GM18867 (cell line): ENCODE results near the gene CFAP53.
A peak's percentile ranks its signal among the peaks of the same experiment; 100 is the strongest.

Experiments
- ATAC-seq: cut with Tn5 transposase; IDR thresholded peaks from one replicate; pipeline ENCODE4 v1.9.1; 2021; ENCODE audit warnings: mild to moderate bottlenecking, moderate library complexity; ENCODE audit not compliant: unreplicated experiment

Gene CFAP53

GRCh38 chr18:50195689-50196088 is 70.6 kb downstream of the CFAP53 start:
- ATAC-seq: no peak

GRCh38 chr18:50194631-50195532 is 71.4 kb downstream of the CFAP53 start, which contains the start of gene MYO5B:
TSS of gene MYO5B (minus strand) at chr18:50195147. CDS start at chr18:50194793, 354 bp downstream.
- peak; percentile 82 for ATAC-seq

DNA sequence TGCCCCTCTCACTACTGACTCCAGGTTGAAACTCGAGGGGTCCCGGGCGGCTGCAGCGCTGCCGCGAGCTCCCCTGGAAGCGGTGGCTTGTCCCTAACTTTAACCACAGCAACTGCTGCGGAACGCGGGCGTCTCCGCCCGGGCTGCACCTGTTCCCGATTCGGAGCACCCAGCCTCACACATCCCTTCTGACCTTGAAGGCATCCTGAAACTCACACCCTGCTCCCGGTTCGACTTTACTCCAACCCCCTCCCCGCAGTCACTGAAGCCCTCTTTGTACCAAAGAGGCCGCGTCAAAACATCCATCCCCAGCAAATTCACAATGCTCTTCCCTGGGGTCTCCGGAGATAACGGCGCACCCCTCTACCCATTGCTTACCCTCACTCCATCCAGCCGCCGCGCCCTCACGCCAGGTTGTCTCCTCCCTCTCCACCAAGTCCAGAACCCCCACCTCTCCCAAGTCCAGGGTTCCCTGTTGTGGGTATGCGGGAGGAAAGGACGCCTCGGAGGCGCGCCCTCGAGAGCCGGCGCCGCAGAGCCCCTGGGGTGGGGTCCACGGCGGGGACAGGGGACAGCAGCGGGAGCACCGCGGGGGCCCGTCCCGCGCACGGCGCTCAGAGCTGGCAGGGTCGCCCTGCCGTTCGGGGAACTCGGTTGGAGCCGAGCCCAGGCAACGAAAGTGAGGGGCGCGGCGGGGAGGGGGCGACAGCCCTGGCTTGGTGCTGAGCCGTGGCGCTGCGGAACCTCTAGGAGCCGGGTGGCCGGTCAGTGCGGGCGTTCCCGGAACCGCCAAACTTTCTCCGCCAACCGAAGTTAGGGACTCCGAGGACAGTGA is 72.3 kb downstream of the CFAP53 start:
- no peak for ATAC-seq

DNA sequence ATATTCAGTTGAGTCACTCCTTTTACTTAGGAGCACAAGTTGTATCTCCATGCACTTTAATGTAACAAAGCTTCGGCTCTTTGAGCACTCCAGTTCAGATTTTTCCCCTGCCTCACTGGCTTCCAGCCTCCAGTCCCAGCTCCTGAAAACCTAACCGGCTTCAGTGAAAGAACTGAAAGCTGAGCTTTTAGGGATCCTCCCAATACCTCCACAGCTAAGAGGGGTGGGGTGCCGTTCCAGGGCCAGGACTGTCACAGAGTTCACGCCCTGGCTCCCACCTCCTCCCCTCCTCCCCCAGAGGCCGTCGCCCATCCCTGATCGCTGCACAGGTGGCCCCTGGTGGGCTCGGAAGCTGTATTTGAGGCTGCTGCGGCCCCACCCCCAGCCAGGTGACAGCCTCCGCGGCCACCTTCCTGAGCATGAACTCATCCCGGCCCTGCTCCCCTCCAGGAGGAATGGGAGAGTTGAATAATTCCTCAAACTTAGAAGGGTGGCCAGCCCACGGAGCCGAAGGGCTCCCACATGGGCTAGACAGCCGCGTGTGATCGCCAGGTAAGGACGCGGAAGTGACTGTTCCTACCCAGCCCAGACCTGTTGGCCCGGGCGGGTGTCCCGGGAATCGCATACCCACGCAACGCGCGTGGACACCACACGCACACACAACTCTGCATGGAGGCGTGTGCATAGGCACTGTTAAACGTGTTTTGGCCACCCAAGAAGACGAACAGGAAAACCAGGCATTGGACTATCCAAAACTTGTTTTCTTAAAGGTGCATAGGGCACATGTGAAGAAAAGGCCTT is 73.1 kb downstream of the CFAP53 start:
- ATAC-seq: no peak

DNA sequence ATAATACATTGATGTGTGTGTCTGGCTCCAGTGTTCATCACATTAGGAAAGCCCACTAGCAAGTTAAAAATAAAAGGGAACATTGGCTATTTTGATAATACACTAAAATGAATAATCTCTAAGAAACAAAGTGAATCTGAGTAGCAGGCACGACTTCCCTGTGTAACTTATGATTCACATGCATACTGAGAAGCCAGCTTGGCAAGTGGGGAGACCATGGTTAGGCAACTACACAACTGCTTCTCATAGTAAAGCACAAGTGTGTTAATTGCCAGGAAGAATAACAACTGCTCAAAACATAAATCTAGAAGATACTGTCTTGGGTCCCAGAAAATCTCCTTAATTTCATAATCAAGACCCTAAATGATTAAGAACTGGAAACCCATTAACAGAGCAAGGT is 75.4 kb downstream of the CFAP53 start:
- no peak for ATAC-seq

- no peak for ATAC-seq
Measured at GRCh38 chr18:50190236-50190635, 76.1 kb downstream of the CFAP53 start.

DNA sequence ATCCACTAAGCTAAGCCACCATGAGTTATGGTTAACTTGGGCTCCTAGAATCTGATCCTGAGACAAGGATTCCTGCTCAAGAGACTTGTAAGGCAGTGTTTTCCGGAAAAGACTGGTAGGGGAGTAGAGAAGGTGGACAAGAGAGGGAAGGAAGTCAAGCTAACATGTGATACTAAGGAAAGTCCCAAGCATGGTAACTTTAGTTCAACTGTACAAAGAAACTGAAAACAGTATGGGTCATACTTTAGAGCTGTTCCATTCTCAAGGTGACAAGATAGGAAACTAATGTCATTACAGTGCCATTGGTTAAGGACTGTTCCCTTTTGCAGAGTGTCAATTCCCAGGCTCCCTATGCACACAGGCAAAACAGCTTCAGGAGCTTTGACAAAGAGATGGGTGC is 77.1 kb downstream of the CFAP53 start:
- ATAC-seq: no peak

GRCh38 chr18:50188652-50189051 is 77.6 kb downstream of the CFAP53 start:
- no peak for ATAC-seq

- ATAC-seq: no peak
Measured at GRCh38 chr18:50187659-50188058, 78.6 kb downstream of the CFAP53 start.

GRCh38 chr18:50186385-50186784 is 79.9 kb downstream of the CFAP53 start:
- ATAC-seq: no peak

GRCh38 chr18:50183556-50183955 is 82.7 kb downstream of the CFAP53 start:
- no peak for ATAC-seq

DNA sequence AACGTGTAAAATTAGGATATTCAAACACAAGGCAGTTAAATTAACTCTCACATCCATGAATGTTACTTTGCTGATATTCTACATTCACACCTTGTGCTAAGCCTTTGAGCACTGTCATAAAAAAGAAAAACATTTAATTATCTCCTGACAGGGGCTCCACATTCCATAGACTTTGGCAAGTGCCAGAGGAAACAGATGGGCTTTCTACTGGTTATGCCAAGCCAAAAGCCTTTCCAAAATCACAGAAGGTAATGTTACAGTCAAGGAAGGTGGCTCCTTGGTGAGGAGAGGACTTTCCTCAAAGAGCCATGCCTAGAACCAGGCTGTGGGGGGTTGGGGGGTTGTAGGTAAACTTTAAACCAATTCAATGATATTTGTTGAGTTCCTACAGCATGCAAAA is 83.8 kb downstream of the CFAP53 start:
- ATAC-seq: no peak

GRCh38 chr18:50181590-50181989 is 84.7 kb downstream of the CFAP53 start:
- ATAC-seq: no peak

DNA sequence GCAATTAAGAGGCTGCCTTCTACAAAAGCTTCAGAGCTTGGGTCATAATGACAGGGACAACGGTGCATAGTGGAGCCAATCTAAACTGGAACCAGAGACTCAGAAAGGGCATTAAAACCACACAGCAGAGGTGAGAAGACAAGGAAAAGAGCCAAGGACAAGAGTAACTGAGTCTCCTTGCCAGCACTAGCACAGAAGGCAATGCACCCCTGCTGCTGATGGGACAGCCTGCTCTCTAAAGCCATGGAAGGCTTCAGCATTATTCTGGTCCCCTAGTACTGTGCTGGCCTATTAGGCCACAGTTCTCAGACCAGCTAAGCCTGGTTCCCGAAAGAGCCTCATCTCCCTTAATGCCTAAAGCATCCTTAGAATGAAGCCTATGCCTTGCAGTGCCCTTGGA is 86.8 kb downstream of the CFAP53 start:
- no peak for ATAC-seq

- no peak for ATAC-seq
Measured at GRCh38 chr18:50177294-50177992, 88.9 kb downstream of the CFAP53 start.
